ENCODE results near the gene RPL6. TPM values are rescaled to one million over a fixed set of nuclear protein-coding genes. Genes with fewer than 3 reads are reported as not detected.
"Not testable (repeated sequence)": the region's sequence is repeated elsewhere in the genome, so short reads cannot be mapped to it uniquely, and the experiment has no call there.

Gene RPL6
- total RNA-seq, 2 donors from 2014 or later: 544 to 908 TPM

GRCh38 chr12:112439769-112440168 is 30.4 kb upstream of the RPL6 start:
- Histone ChIP-seq H3K4me1 (ENCODE audit: control insufficient read depth in 1 of 2, low read depth in 2 of 2) (peaks cover 4 to 6% of the 10 kb centered on the region in 2 donors), H3K27me3 (replicated peaks; ENCODE audit: insufficient read depth) (no peaks in the 10 kb centered on the region), H3K36me3 (no peaks in the 10 kb centered on the region), H3K4me3 (no peak overlapping the region), H3K27ac (no peak overlapping the region), H3K9me3 (no peaks in the 10 kb centered on the region)
- DNase-seq (ENCODE audit: low spot score): no peak
- no peak for ATAC-seq (ENCODE audit: insufficient number of reproducible peaks, low FRiP score, low read depth)
- TF ChIP-seq CTCF (IDR thresholded peaks at IDR 0.05): no peak

- H3K27me3 ChIP-seq (replicated peaks; ENCODE audit: insufficient read depth); ATAC-seq (ENCODE audit: insufficient number of reproducible peaks, low FRiP score, low read depth); DNase-seq (ENCODE audit: low spot score); H3K27ac ChIP-seq; H3K4me3 ChIP-seq; H3K36me3 ChIP-seq; H3K4me1 ChIP-seq (ENCODE audit: control insufficient read depth in 1 of 2, low read depth in 2 of 2); H3K9me3 ChIP-seq: not testable (repeated sequence)
These were observed 29.2 kb upstream of the RPL6 start for GRCh38 chr12:112438645-112439044.

- H3K36me3 ChIP-seq: no peaks in the 10 kb centered on the region
- H3K27ac ChIP-seq: no peak overlapping the region
- H3K9me3 ChIP-seq: no peaks in the 10 kb centered on the region
- H3K4me1 ChIP-seq (ENCODE audit: control insufficient read depth in 1 of 2, low read depth in 2 of 2): peaks cover 4 to 6% of the 10 kb centered on the region in 2 donors
- TF ChIP-seq CTCF (IDR thresholded peaks at IDR 0.05): no peak
- no peak overlapping the region for H3K4me3 ChIP-seq
- ATAC-seq (ENCODE audit: insufficient number of reproducible peaks, low FRiP score, low read depth) (no peak), DNase-seq (ENCODE audit: low spot score) (no peak)
- no peaks in the 10 kb centered on the region for H3K27me3 ChIP-seq (replicated peaks; ENCODE audit: insufficient read depth)
These were observed 24.1 kb upstream of the RPL6 start for GRCh38 chr12:112433551-112433950.

- TF ChIP-seq CTCF (IDR thresholded peaks at IDR 0.05): no peak
- Histone ChIP-seq H3K27me3 (replicated peaks; ENCODE audit: insufficient read depth) (no peaks in the 10 kb centered on the region), H3K4me3 (no peak overlapping the region), H3K9me3 (no peaks in the 10 kb centered on the region), H3K4me1 (ENCODE audit: control insufficient read depth in 1 of 2, low read depth in 2 of 2) (peaks cover 4 to 6% of the 10 kb centered on the region in 2 donors), H3K27ac (no peak overlapping the region), H3K36me3 (no peaks in the 10 kb centered on the region)
- DNase-seq (ENCODE audit: low spot score) (no peak), ATAC-seq (ENCODE audit: insufficient number of reproducible peaks, low FRiP score, low read depth) (no peak)
These were observed 22.6 kb upstream of the RPL6 start for GRCh38 chr12:112431965-112432364.

- H3K36me3 ChIP-seq: no peaks in the 10 kb centered on the region
These were observed 21.5 kb upstream of the RPL6 start for GRCh38 chr12:112430929-112431328.

More at GRCh38 chr12:112430929-112431328, 21.5 kb upstream of the RPL6 start:
- ATAC-seq (ENCODE audit: insufficient number of reproducible peaks, low FRiP score, low read depth) (no peak), DNase-seq (ENCODE audit: low spot score) (no peak)
- TF ChIP-seq CTCF (IDR thresholded peaks at IDR 0.05): no peak
- no peak overlapping the region for H3K27ac ChIP-seq
- no peaks in the 10 kb centered on the region for H3K4me1 ChIP-seq (ENCODE audit: control insufficient read depth in 1 of 2, low read depth in 2 of 2)
- H3K9me3 ChIP-seq: no peaks in the 10 kb centered on the region
- H3K27me3 ChIP-seq (replicated peaks; ENCODE audit: insufficient read depth): no peaks in the 10 kb centered on the region
- H3K4me3 ChIP-seq: no peak overlapping the region
